ES-I3 (cell line): ENCODE measurements around the gene DCT.

ENCODE experiments used
- H3K36me3 ChIP-seq: 2 replicates; pipeline ENCODE4 v1.6.1; 2013; ENCODE audit warnings: mild to moderate bottlenecking, low read length, control low read depth, moderate library complexity; ENCODE audit not compliant: insufficient read depth
- H3K4me1 ChIP-seq: 2 replicates; pipeline ENCODE4 v1.6.1; 2013; ENCODE audit warnings: mild to moderate bottlenecking, control low read depth, low read length; ENCODE audit not compliant: insufficient read depth
- H3K9ac ChIP-seq: 2 replicates; pipeline ENCODE4 v1.6.1; 2013; ENCODE audit warnings: low read depth, mild to moderate bottlenecking, low read length, moderate library complexity
- H3K9me3 ChIP-seq: 2 replicates; pipeline ENCODE4 v1.6.1; 2013; ENCODE audit warnings: mild to moderate bottlenecking, low read length, moderate library complexity; ENCODE audit not compliant: control insufficient read depth, insufficient read depth

DCT gene

GRCh38 chr13:94395860-94396259 is 83.6 kb downstream of the DCT start:
- Histone ChIP-seq H3K9me3 (no peaks in the 10 kb centered on the region), H3K4me1 (0 out of 2 replicates have a peak, but pooled peaks cover 3% of the 10 kb centered on the region), H3K9ac (no peak overlapping the region), H3K36me3 (no peaks in the 10 kb centered on the region)

- H3K9ac ChIP-seq, result no peak overlapping the region
- H3K4me1 ChIP-seq, result no peaks in the 10 kb centered on the region
- no peaks in the 10 kb centered on the region for H3K36me3 ChIP-seq
- H3K9me3 ChIP-seq, result no peaks in the 10 kb centered on the region
These were observed 84.8 kb downstream of the DCT start for GRCh38 chr13:94394723-94395122.

- no peaks in the 10 kb centered on the region for H3K36me3 ChIP-seq
- no peaks in the 10 kb centered on the region for H3K9me3 ChIP-seq
- H3K4me1 ChIP-seq, result no peaks in the 10 kb centered on the region
- H3K9ac ChIP-seq, result no peak overlapping the region
These were observed 88.6 kb downstream of the DCT start for GRCh38 chr13:94390881-94391280.

GRCh38 chr13:94389604-94390351 is 89.7 kb downstream of the DCT start:
- Histone ChIP-seq H3K36me3 (no peaks in the 10 kb centered on the region), H3K9ac (no peak overlapping the region), H3K9me3 (no peaks in the 10 kb centered on the region), H3K4me1 (no peaks in the 10 kb centered on the region)

GRCh38 chr13:94387047-94387446 is 92.4 kb downstream of the DCT start:
- H3K9ac ChIP-seq, result no peak overlapping the region
- no peaks in the 10 kb centered on the region for H3K9me3 ChIP-seq
- H3K36me3 ChIP-seq, result no peaks in the 10 kb centered on the region
- H3K4me1 ChIP-seq, result no peaks in the 10 kb centered on the region
